Neural progenitor cell (in vitro differentiated cells): Measurements from ENCODE around the gene EDEM2.
"Not testable (repeated sequence)": the region's sequence is repeated elsewhere in the genome, so short reads cannot be mapped to it uniquely, and the experiment has no call there.

Experiments used
- CTCF ChIP-seq: fragments of 200-600 bp; sonication (generic); IDR thresholded peaks from 2 replicates; pipeline ENCODE4 v1.5.1; 2017; ENCODE audit warnings: antibody characterized with exemption, mild to moderate bottlenecking
- EZH2 ChIP-seq: fragments of 200-600 bp; sonication (generic); IDR thresholded peaks from 2 replicates; pipeline ENCODE4 v1.6.1; 2017; ENCODE audit warnings: antibody characterized with exemption, mild to moderate bottlenecking, moderate library complexity

DNA sequence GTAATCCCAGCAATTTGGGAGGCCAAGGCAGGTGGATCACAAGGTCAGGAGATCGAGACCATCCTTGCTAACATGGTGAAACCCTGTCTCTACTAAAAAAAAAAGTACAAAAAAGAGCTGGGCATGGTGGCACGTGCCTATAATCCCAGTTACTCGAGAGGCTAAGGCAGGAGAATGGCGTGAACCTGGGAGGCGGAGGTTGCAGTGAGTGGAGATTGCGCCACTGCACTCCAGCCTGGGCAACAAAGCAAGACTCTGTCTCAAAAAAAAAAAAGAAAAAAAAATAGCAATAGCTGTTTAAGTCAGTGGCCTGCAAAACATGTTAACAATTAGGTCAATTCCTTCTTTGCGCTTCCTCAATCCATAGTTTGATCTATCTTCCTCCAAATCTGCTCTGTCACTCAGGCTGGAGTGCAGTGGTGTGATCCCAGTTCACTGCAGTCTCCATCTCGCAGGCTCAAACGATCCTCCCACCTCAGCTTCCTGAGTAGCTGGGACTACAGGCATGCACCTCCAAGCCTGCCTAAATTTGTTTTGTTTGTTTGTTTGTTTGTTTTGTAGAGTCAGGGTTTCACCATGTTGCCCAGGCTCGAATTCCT lies 39.7 kb upstream of the EDEM2 start:
- not testable (repeated sequence) for TF ChIP-seq CTCF, EZH2
